ENCODE results near the gene OLFM4.

Gene OLFM4

DNA sequence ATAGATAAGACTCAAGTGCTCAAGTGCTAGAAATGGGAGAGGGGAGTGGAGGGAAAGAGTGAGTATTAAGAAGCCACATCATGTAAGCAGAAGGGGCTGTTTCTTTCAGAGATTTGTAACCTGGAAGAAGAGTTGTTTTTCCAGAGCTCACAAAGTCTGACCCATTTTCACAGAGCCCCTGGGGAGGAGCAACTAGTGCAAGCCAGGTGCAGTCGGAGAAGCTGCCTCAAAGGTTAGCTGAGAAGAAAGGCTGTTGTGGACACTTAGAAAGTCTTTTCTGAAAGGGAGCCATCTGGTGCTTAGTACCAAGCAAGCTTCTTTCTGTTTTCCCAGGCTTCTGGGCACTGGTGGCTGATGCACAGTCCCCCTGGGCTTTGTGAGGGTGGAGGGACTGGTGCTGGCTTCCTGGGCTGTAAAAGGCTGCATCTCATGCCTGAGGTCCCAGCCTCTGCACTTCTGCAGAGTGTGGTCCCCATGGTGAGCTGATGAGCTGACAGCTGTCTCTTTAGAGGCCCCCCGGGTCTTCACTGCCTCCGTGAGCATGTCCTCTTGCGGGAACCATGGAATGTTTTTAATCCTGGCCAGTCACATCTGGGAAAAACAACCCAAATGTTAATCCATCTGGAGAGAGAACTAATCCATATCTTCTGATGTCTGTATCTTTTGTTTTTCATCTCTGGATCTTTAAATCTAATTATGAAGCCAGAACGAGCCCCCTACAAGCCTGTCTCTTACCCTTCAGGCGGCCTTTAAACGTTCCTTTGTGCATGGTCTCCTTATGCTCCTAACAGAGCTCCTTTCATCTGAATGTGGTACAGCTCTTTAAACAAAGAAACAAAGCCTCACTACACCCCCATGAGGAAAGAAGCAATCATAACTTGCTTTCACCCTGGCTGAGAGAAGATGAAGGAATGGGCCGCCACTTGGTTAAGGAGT lies 40.2 kb downstream of the OLFM4 start:
- DNase-seq = no peak

DNA sequence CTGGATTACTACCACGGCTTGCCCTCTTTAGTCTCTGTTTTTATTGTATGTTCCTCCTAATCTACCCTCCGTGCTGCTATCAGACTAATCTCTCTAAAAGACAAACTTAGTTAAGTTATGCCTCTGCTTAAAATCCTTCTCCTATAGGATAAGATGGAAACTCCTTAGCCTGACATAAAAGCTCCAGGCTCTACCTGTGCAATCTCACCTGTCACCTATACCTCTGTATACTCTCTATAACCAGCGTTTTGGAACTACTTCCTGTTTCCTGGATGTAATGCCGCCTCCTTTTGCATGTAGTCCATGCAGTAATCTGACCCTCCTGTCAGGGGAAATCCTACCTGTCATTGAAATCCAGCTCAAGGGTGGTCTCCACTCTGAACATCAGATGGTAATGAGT lies 41.2 kb downstream of the OLFM4 start:
- DNase-seq = no peak

DNA sequence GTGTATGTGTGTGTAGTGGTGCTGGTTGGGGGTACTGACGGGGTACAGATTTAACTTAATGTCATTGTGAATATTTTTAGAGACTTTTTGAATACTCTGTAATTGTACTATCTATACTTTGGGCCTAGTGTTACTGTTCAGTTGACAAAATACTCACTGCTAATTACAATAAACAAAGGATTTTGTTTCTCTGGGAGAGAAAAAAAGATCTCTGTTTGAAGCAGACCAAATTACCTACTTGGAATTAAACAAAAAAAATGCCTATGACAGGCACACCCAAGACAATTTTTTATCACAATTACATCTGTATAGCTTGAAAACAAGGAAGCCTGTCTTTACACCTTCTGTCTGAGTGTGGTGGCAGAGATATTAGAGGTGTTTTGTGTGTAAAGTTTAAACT lies 45.1 kb downstream of the OLFM4 start:
- no peak for DNase-seq

DNA sequence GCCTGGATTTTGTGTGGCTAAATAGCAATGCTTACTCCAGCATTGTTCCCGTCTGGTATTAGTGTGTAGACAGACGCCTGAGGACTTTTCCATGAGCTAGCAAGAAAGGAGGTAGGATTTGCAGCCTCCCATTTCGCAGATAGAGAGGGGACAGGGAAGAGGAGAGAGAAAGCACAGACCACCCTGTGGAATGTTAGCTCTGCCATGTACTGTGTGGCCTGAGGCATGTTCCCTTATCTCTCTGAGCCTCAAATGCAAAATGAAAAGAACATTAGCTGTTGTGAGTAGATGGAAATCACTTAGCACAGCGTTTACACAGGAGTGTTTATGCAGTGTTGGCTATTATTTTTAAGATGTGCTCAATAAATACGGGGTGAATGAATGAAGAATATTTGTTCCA lies 45.5 kb downstream of the OLFM4 start:
- DNase-seq = no peak

GRCh38 chr13:53075356-53076041 lies 46.9 kb downstream of the OLFM4 start:
- DNase-seq = no peak

- no peak for DNase-seq
Observed at GRCh38 chr13:53079691-53080090, 51.1 kb downstream of the OLFM4 start.

DNA sequence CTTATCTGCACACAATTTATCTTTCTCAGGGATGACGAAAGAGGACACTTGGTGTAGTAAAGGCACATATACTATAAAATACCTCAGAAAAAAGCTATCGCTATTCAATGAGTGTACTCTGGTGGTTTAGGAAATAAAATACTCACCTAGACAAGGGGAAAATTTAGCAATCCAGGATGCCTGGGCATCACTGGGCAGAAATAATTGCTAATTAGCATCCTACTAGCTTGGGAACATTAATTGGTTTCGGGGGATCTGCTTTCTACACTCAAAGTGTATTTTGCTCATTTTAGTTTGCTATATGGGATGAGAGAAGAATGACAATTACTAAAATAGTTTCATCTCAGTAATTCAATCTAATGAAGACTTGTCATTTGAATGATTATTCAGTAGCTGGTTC lies 60.3 kb downstream of the OLFM4 start:
- DNase-seq = no peak

- DNase-seq = no peak
Observed at GRCh38 chr13:53089951-53090350, 61.3 kb downstream of the OLFM4 start.

GRCh38 chr13:53090461-53090860 lies 61.8 kb downstream of the OLFM4 start:
- no peak for DNase-seq

DNA sequence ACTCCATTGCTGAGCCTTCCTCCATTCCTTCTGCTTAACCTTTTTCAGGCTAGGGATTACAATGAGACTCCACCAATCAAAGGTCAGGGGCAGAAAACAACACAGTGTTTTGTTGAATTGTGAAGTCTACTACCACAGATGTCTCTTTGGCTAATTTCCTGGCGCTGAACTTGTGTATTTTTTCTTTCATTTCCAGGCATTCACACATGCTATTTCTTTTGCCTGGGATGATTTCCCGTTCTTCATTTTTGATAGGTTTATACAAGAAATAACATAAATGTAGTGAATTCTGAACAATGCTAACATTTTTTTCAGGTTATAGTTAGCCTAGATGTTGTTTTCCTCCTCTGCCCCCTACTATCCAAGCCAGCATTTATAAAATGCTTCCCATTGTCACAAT lies 64.3 kb downstream of the OLFM4 start:
- no peak for DNase-seq

- DNase-seq = no peak
Observed at GRCh38 chr13:53098455-53098854, 69.8 kb downstream of the OLFM4 start.

- no peak for DNase-seq
Observed at GRCh38 chr13:53100394-53101063, 71.9 kb downstream of the OLFM4 start.
